OCI-LY7 (cell line): Measurements from ENCODE around the gene IFT27.

Source experiments
- CTCF ChIP-seq: fragments of 200-600 bp; sonication (generic); conservative IDR thresholded peaks from 2 replicates; pipeline ENCODE4 v1.5.1; 2014; ENCODE audit warnings: mild to moderate bottlenecking, antibody characterized with exemption, low read length, moderate library complexity, mixed read lengths
- EZH2phosphoT487 ChIP-seq: fragments of 200-600 bp; sonication (generic); IDR thresholded peaks from 2 replicates; pipeline ENCODE4 v1.6.1; 2018; ENCODE audit warnings: low read depth, borderline replicate concordance, mild to moderate bottlenecking, mixed run types, antibody characterized with exemption, low read length, moderate library complexity, mixed read lengths

- TF ChIP-seq CTCF (no peak), EZH2phosphoT487 (no peak)
These were observed 47.4 kb downstream of the IFT27 start for GRCh38 chr22:36728505-36728904.
